HG02798 (cell line): Measurements from ENCODE around the gene CXCL3.

ENCODE experiments used
- ATAC-seq: cut with Tn5 transposase; IDR thresholded peaks from one replicate; pipeline ENCODE4 v1.9.1; 2021; ENCODE audit warnings: mild to moderate bottlenecking; ENCODE audit not compliant: unreplicated experiment, poor library complexity

CXCL3 gene

DNA sequence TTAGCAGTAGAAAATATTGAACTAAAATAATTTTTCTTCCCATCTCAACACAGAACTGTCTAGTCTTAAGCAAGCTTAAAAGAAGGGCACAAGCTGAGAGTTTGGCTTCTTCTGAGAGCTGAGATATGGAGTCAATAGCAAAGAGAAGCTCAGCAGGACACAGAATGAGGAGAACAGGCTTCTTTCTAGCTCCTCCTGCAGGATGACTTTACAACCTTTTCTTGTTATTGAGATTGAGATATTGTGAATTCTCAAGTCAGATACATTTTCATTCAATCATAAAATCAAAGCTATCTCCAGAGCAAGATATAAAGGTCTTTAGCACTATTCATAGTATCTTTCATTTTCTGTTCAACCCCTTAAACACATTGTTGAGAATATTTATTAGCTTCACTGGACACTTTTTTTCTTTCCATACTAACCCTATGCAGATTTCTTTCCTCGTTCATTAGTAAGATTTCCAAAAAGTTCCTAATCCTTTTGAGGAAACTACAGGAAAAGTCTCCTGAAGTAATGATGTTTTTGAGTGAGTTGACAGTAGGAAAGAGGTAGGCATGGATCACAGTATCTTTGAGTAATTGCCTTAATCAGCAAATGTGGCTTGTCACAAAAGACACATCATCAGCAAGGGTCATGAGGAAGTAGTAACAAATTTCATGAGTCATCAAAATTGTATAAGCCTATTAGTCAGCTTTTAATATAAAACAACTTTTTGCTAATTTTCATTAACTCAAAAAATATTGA, 17.8 kb upstream of the CXCL3 start:
- no peak for ATAC-seq

DNA sequence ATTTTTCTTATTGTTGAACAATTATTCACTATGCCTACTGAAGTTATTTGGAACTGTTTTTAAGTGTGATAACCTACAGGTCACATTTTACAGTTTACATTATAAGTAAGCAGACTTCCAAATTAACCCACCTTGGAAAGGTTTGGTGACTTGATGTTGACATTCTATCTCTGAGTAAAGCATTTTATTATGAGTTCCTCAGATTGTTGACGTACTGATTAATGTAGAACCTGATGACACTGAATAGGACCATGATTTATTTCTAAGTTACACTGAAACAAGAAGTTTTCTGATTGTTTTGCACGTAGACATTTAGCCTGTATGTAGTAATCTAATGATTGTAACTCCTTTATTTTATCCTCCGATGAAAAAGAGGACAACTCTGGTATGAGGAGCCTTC, 17.0 kb upstream of the CXCL3 start:
- ATAC-seq, result no peak

DNA sequence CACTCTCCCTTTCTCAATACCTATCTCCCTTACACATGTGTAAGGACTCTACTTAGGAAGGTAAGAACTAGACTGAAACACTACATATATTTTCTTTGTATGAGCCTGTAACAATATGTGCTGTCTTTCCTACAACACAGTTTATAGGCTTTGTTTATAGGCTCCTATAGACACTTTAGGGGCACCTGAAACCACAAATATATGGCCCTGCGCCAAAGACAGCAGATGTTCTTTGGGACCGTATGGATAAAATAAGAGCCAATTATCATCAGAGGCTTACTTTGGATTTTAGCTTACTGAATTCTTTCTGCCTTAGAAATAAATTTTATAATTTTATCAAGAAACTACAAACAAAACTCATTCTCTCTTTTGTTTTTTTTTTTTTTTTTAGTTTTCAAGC, 16.6 kb upstream of the CXCL3 start:
- no peak for ATAC-seq

DNA sequence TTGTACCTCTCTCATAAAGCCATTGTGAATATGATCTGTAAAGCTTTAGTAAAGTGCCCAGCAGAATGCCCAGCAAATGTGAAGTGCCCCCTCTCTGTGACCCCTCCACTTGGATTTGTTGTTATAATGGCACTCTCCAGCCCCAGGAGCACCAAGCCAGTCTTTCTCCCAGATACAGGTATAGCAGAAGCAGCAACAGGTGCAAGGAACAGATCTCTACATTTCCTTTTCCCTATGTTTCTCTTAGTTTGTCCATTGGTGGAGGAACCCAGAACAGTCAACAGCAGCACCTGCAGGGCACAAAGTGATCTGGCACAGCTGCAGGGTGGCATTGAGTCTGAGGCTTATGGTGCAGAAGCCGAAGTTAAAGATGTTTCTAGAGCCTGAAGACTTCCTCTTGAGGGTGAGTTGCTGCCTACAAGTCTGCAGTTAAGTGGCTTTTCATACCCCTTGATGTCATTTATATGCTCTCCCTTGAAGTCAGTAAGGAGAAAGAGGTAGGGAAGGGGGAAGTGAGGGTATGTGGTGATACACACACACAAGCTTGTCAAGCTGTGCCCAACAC, 16.1 kb upstream of the CXCL3 start:
- no peak for ATAC-seq

DNA sequence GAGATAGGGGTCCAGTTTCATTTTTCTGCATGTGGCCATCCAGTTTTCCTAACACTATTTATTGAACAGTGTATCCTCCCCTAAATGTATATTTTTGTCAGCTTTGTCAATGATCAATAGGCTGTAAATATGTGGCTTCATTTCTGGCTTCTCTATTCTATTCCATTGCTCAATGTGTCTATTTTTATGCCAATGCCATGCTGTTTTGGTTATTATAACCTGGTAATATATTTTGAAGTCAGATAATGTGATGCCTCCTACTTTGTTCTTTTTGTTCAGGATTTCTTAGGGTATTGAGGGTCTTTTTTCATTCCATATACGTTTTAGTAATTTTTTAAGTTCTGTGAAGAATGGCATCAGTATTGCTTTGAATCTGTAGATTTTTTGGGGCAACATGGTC, 8.7 kb upstream of the CXCL3 start:
- no peak for ATAC-seq

DNA sequence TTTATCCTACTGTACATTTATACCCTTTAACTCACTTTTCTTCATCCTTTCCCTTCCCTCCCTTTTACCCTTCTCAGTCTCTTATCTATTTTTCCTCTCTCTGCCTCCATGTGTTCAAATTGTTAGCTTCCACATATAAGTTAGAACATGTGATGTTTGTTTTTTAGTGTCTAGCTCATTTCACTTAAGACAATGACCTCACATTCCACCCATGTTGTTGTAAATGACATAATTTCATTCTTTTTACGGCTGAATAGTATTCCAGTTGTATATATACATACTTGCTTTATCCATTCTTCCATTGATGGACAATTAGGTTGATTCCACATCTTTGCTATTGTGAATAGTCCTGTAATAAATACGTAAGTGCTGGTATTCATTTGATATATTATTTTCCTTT, 7.3 kb upstream of the CXCL3 start:
- ATAC-seq, result no peak

DNA sequence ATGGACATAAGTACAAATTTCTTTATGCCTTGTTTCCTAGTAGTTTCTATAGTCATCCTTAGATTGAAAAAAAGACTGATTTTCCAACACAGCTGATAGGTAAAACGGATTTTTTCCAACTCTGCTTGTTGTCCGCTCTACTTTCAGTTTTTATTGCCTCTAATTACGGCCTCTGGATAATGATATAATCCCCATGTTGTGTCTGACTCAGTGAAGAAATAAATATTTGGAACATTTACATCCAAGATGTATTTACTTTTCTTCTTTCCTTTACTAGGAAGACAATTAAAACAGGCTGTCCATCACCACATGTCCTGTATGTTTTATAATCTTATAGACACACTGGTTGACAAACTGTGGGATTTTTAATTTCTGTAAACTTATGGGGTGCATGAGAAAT, 6.8 kb upstream of the CXCL3 start:
- no peak for ATAC-seq

DNA sequence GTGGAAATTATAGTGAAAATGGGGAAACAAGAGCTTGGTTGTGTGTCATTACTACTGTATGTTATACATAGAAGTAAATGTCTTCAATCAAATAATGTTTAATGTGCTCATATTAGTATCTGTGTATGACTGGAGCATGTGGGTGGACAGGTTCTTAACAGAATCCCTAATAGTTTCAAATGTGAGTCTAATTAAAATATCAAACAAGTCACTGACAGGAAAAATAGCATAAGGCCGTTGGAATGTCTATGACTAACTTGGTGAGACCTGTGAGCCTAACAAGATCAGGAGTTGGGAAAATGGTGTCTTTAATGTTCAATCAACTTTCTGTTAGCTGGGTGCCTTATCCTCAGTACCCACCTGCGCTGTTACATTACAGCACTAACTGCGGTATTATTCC, 6.2 kb upstream of the CXCL3 start:
- no peak for ATAC-seq

DNA sequence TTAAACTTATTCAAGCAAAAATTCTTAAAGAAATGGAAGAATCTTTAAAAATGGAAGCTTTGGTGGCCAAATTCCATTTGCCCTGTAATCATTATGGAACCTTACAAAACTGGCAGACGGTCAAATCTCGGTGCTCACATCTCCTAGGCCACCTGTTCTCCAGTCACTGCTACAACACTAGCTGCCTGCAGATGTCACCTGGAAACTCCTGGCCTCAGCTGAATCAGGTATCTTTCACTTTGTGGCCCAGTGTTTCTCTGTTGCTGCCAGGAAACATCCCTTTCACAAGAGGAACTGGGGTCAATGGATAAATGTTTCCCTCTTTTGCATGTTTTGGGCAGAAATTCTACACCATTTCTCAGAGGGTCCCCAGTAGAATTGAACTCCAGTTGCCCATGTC, 4.2 kb upstream of the CXCL3 start:
- ATAC-seq, result no peak

DNA sequence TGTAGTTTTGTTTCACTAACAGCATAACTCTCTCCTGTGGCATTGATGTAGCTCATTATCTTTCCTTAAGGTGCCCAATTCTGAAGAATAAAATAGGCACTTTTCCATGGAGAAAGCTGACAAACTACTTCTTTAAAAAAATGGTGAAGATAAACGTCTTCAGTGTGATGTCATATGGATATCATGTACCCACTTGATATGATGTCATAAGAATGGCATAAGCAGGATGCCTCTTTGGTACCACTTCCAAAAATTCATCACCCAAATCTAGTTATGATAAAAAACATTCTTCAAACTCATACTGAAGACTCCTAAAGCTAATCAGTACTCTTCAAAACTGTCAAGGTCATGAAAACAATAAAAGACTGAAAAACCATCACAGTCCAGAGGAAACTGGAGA, 2.9 kb upstream of the CXCL3 start:
- ATAC-seq, result no peak

DNA sequence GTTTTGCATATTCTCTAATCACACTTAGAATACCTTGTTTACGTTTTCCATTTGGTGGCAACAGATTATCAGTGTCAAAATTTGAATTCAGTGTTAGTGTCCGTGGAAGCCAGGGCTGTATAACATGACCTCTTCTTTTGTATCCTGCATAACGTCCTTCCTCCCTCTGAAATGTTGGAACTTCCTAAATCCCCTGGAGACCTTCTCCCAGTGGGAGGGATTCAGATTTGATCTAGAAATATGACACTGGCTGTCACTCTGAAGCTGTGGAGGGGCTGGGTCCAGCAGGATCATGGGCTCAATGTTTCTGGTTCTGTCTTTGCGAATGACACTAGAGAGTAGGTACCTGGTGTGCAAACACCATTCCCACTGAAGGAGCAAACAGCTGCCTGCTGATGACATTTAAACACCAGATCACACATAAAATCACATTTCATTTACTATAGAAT, 850 bp upstream of the CXCL3 start:
- peak; percentile 6 for ATAC-seq

DNA sequence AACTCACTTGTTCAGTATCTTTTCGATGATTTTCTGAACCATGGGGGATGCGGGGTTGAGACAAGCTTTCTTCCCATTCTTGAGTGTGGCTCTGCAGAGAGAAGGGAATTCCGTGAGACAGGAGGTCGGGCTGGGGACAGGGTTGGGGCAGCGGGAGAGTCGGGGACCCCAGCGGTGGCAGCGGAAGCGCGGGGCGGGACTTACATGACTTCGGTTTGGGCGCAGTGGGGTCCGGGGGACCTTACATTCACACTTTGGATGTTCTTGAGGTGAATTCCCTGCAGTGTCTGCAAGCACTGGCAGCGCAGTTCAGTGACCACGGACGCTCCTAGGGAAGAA, 434 bp downstream of the CXCL3 start:
- ATAC-seq, result no peak

DNA sequence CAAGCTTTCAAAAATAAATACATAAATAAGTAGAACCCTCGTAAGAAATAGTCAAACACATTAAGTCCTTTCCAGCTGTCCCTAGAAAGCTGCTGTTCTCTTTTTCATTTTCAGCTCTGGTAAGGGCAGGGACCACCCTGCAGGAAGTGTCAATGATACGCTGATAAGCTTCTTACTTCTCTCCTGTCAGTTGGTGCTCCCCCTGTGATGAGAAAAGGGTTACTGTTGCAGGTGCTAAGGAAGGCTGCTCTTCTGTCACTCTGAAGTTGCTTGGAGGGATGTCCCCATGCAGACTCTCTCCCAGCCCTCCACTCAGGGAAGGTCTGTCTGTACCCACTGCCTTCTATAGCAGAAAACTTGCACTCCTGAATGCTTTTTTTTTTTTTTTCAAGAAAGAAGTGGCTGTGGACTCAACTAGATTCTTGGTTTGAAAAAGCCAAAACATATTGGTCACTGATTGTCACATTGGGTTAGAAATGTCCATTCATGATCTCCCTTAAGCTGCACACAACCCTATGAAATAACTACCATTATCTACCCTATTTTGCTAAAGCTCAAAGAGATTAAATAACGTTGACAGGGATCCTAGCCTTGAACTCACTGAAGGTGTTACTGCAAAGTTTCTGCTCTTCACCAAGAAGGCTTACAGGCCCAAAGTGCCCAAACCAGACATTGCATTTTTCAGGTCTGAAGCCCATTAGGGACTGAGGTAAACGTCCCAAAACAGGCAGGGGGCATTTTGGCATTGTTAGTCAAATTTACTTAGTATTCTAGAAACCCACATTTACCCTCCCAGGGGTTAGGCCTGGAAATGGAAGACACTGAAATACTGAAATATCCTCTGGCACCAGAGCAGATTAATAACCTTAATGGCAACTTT, 1.2 kb downstream of the CXCL3 start:
- no peak for ATAC-seq

DNA sequence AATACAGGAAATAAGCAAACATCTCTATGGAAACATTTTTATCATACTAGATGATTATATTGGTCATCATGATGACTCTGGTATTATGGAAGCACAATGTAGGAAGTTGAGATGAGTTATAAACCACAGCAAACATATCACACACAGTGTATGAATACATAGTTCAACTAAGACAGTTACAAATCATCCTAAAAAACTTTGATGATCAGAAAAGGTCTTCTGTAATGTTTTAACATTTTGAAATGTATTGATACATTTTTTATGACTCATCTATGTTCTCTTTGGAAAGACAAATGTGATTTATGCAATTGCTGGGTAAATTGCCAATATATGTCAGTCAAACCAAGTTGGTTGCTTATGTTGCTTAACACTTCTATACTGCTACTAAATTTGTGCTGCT, 4.8 kb downstream of the CXCL3 start:
- ATAC-seq, result no peak

DNA sequence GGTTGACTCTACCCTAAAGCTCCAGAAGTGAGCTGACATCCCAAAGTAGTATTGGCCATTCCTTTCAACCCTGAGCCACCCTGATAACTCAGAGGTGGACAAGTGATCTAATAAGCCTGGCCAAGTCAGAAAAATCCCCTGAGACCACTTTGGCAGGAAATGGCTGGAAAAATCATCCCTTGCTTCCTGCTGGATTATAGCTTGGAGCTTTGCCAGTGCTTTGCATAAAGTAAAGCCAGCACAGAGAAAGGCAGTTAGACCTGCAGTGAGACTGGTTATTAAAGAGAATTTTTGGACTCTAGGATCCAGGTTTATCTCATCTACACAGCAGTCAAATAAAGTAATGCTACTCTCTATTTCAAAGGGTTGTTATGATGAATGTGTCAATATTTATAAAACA, 6.4 kb downstream of the CXCL3 start:
- ATAC-seq, result no peak

DNA sequence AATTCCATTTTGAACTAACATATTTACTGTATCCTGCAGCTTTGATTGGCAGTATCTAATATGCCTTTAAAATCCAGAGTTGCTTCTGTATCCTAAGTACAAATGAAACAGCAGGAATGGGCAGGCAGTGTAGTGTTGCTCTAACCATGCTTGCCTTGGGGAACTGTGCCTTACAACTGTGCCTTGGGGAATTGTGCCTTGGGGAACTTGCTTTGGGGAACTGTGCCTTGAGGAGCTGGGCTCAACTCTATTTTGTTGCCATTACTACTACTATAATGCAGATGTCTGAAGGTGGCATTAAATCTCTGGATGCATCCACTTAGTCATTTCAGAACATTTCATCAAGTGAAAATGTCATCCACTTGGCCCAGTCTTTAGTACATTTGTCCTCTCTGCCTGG, 6.9 kb downstream of the CXCL3 start:
- no peak for ATAC-seq

DNA sequence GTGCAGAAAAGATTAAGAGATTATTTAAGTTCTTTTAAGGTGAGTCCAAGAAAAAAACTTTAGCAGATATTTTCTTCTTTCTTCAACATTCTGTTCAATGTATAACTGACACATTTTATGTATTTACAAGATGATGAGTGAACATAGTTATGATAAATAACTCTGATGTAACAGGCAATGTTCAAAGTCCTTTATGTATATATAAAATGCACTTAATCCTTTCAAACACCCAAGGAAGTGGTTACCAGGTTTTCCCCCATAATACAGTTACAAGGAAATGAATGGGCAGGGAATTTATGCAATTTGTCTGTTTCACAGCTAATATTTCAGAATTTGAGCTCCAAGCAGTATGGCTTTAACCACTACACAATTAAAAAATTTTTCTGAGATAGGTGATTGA, 8.2 kb downstream of the CXCL3 start:
- no peak for ATAC-seq

DNA sequence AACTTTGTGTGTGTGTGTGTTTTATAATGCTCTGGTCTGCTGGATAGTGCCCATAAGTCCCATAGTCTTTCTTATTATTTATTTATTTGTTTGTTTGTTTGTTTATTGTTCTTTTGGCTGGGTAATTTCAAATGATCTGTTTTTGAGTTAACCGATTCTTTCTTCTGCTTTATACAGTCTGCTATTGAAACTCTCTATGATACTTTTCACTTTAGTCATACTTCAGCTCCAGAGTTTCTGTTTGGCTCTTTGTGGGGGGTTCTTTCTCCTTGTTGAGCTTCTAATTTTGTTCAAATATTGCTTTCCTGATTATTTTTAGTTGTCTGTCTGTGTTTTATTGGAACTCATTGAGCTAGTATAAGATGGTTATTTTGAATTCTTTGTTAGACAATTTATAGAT, 10.0 kb downstream of the CXCL3 start:
- no peak for ATAC-seq

DNA sequence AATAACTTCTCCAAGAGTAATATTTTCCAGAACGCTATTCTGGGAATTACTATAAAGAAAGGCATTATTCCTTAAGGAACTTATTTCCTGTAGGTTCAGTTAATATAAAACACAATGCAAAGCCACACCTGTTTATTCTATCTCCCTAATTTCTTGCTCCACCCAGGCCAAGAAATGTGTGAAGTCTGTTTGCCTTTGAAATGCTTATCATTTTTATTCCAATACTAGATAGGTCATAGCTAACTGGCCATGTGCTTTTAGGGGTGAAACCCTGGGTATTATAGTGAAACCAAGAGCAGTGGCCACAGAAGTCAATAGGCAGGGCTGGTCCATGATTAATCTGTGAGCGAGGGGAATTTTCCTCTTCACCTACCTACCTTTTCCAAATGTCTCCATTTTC, 14.8 kb downstream of the CXCL3 start:
- no peak for ATAC-seq

DNA sequence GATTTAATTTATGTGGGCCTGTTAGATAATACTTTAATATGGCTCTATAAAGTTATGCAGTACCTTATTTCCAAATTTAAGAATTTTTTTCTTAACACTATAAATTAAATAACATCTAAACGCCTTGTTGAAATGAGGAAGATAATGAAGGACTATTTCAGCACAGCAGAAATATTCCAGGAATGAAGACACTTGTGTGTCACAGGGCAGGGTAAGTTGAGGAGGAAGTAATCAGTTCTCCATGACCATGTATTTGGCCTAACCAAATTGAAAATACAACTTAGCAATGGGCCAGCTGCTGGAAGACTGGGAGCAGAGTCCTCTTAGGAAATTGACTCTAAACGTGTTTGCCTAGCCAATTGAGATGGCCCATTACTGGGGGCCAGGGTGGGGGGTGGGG, 16.9 kb downstream of the CXCL3 start:
- ATAC-seq, result no peak

DNA sequence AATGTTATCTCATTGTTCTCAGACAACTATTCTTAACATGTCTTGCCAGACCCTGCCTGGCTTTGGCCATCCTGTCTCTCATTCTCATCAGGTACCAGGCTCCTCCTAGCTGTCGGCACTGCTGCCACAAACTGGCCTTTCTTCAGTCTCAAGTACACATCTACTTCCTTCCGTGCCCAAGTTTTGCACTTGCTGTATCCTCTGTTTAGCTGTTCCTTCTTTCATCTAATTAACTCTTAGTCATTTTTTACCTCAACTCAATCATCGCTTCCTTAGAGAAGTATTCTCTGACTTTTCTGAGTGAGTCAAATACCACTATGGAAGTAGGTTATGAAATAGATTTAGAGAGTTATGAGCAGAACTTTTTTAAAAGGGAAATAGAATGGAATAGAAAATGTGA, 19.7 kb downstream of the CXCL3 start:
- no peak for ATAC-seq

DNA sequence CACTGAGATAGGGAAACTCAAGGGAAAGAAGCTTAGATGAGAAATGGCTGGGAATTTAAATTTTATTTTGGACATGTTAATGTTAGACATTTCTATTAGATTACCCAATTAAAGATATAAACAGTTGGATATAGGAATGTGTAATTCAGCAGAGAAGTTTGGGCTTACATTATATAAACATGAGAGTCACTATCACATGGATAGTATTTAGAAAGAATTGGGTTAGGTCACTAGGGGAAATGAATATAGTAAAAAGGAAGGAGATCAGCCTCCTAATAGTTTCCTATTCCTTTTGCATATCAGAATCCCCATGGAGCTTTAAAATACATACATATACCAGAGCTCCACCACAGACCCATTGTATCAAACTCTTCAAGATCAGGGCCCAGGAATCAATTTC, 20.4 kb downstream of the CXCL3 start:
- no peak for ATAC-seq
